HEK293T (cell line): ENCODE results near the gene NAALAD2.

ENCODE experiments used
- FOXK2 ChIP-seq: fragments of 450-650 bp; IDR thresholded peaks from 2 replicates; pipeline ENCODE4 v1.6.1; 2016; ENCODE audit warnings: mild to moderate bottlenecking
- NFRKB ChIP-seq: fragments of 450-650 bp; IDR thresholded peaks from 2 replicates; pipeline ENCODE4 v1.6.1; 2016; ENCODE audit warnings: mild to moderate bottlenecking, moderate library complexity
- SP1 ChIP-seq: fragments of 450-650 bp; IDR thresholded peaks from 2 replicates; pipeline ENCODE4 v1.6.1; 2017
- SUZ12 ChIP-seq: fragments of 450-650 bp; IDR thresholded peaks from 2 replicates; pipeline ENCODE4 v1.6.1; 2016; ENCODE audit warnings: mild to moderate bottlenecking

DNA sequence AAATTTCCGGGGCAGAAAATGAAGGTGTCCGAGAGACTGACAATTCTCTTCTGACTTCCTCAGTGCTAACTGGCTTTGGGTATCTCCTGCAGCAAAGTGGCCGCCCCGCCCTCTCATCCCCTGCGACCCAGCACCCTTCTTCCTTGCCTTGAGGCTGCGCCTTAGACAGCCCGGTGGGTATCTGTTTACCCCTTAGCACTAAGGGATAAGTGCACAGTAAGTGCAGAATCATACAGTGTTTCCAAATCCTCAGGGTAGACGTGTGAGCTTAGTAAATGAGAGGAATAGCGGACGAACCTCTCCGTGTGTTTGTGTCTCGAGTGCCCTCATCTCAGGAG is 88.8 kb downstream of the NAALAD2 start:
- no peak for TF ChIP-seq NFRKB
- no peak for TF ChIP-seq SUZ12
- TF ChIP-seq SP1 = no peak
- no peak for TF ChIP-seq FOXK2
